Measurements from ENCODE around the gene GLB1L3. TPM values are rescaled to one million over a fixed set of nuclear protein-coding genes. Genes with fewer than 3 reads are reported as not detected.
"Not testable (repeated sequence)": the region's sequence is repeated elsewhere in the genome, so short reads cannot be mapped to it uniquely, and the experiment has no call there.

Gene GLB1L3
- polyA plus RNA-seq, 6 donors from 2014 or later, result not detected

GRCh38 chr11:134313821-134314607, 37.8 kb downstream of the GLB1L3 start:
- DNase-seq, result no peak
- Mint-ChIP-seq H3K4me1 (no peaks in the 10 kb centered on the region), H3K4me3 (no peak overlapping the region), H3K9me3 (peaks cover 0 to 26% (median 19%) of the 10 kb centered on the region in 7 donors), H3K36me3 (peaks cover 11 to 19% of the 10 kb centered on the region in 2 donors), H3K27ac (no peak overlapping the region), H3K27me3 (peaks cover 27 to 47% (median 34%) of the 10 kb centered on the region in 3 donors)
- no peak for ATAC-seq (ENCODE audit: low read depth in 2 of 2)

DNA sequence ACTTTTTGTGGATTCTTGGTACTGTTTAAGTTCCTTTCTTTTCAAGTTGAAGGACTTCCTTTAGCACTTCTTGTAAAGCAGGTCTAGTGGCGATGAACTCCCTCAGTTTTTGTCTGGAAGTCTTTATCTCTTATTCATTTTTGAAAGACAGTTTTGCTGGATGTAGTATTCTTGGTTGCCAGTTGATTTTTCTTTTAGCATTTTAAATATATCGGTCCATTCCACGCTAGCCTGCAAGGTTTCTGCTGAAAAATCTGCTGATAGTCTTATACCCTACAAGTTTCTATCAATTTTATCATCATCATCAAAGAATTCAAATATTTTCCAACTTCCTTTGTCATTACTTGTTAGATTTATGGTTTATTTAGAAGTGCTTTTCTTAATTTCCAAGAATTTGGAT, 40.9 kb downstream of the GLB1L3 start:
- Mint-ChIP-seq H3K9me3 (peaks cover 4 to 50% (median 33%) of the 10 kb centered on the region in 7 donors), H3K36me3 (peaks cover 26 to 28% of the 10 kb centered on the region in 2 donors)
- ATAC-seq (ENCODE audit: low read depth in 2 of 2), result no peak

GRCh38 chr11:134321373-134321772, 45.2 kb downstream of the GLB1L3 start:
- H3K4me3 Mint-ChIP-seq; H3K4me1 Mint-ChIP-seq; ATAC-seq (ENCODE audit: low read depth in 2 of 2); DNase-seq: not testable (repeated sequence)
- Mint-ChIP-seq H3K36me3 (peaks cover 24 to 26% of the 10 kb centered on the region in 2 donors), H3K27me3 (peaks cover 31 to 43% (median 32%) of the 10 kb centered on the region in 3 donors), H3K9me3 (peaks cover 4 to 55% (median 35%) of the 10 kb centered on the region in 7 donors), H3K27ac (peak overlapping the region in 1 of 6 donors; percentile 47)

More for the DNA sequence above, 40.9 kb downstream of the GLB1L3 start:
- Mint-ChIP-seq H3K4me1 (no peaks in the 10 kb centered on the region), H3K27ac (no peak overlapping the region), H3K27me3 (peaks cover 39 to 42% (median 41%) of the 10 kb centered on the region in 3 donors), H3K4me3 (no peak overlapping the region)
- DNase-seq, result no peak

DNA sequence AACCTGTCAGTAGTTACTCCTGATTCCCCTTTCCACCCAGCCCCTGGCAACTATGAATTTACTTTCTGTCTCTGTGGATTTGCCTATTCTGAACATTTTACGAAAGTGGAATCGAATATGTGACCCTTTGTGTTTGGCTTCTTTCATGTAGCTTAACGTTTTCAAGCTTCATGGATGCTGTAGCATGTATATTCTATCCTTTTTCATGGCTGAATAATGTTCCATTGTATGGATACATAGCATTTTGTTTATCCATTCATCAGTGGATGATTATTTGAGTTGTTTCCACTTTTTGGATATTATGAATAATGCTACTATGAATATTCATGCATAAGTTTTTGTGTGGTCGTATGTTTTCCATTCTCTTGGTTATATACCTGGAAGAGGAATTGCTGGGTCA, 46.4 kb downstream of the GLB1L3 start:
- Mint-ChIP-seq H3K4me1 (no peaks in the 10 kb centered on the region), H3K27ac (no peak overlapping the region), H3K27me3 (peaks cover 28 to 52% (median 44%) of the 10 kb centered on the region in 3 donors), H3K4me3 (no peak overlapping the region), H3K9me3 (peaks cover 4 to 44% (median 23%) of the 10 kb centered on the region in 7 donors), H3K36me3 (peaks cover 14 to 25% of the 10 kb centered on the region in 2 donors)
- DNase-seq (no peak), ATAC-seq (ENCODE audit: low read depth in 2 of 2) (no peak)

- H3K27me3 Mint-ChIP-seq, result peaks cover 40 to 55% (median 42%) of the 10 kb centered on the region in 3 donors
- DNase-seq (no peak), ATAC-seq (ENCODE audit: low read depth in 2 of 2) (no peak)
- H3K4me1 Mint-ChIP-seq, result peaks cover 4 to 18% (median 6%) of the 10 kb centered on the region in 3 donors
- no peak overlapping the region for H3K4me3 Mint-ChIP-seq
- no peaks in the 10 kb centered on the region for H3K36me3 Mint-ChIP-seq
- H3K9me3 Mint-ChIP-seq, result peaks cover 0 to 2% (median 0%) of the 10 kb centered on the region in 7 donors
- no peak overlapping the region for H3K27ac Mint-ChIP-seq
These were observed 52.3 kb downstream of the GLB1L3 start for GRCh38 chr11:134328433-134328832.

DNA sequence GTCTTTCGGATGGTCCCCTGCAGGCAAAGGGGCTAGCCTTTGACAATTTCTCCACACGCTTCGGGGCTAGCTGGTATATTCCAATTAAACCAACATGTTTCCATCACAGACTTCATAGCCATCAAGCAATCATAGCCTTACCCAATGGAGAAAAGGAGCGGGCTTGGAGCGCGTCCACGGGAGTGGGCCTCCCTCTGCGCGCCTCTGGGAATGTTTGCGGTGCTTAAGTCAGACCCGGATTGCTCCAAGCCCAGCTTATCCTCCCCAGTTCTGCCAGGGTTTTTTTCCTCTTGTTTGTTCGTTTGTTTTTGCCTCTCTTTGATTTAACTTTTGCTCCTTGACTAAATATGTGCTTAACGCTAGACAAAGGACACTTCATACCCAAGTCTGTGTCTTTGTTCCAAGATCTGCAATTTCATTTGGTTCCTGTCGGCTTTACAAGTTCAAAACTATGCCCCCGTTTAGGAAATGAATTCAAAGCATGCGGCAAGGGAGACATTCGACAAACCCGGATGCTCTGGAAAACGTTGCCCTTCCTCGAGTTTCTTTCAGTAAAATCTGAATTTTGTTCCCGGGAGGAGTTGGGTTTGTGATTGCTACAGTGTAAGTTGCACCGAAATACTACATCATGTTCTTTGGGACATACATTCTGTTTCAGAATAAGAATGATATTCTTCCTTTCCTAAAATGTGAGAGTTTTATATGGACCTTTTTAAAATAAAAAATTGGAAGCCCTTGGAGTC, 54.6 kb downstream of the GLB1L3 start:
- ATAC-seq (ENCODE audit: low read depth in 2 of 2) (no peak), DNase-seq (no peak)
- Mint-ChIP-seq H3K4me3 (peak overlapping the region; percentile 69 to 93 (median 86)), H3K4me1 (peaks cover 4 to 18% (median 6%) of the 10 kb centered on the region in 3 donors), H3K27me3 (peaks cover 47 to 73% (median 60%) of the 10 kb centered on the region in 3 donors), H3K9me3 (peaks cover 0 to 2% (median 0%) of the 10 kb centered on the region in 7 donors), H3K27ac (no peak overlapping the region), H3K36me3 (no peaks in the 10 kb centered on the region)

DNA sequence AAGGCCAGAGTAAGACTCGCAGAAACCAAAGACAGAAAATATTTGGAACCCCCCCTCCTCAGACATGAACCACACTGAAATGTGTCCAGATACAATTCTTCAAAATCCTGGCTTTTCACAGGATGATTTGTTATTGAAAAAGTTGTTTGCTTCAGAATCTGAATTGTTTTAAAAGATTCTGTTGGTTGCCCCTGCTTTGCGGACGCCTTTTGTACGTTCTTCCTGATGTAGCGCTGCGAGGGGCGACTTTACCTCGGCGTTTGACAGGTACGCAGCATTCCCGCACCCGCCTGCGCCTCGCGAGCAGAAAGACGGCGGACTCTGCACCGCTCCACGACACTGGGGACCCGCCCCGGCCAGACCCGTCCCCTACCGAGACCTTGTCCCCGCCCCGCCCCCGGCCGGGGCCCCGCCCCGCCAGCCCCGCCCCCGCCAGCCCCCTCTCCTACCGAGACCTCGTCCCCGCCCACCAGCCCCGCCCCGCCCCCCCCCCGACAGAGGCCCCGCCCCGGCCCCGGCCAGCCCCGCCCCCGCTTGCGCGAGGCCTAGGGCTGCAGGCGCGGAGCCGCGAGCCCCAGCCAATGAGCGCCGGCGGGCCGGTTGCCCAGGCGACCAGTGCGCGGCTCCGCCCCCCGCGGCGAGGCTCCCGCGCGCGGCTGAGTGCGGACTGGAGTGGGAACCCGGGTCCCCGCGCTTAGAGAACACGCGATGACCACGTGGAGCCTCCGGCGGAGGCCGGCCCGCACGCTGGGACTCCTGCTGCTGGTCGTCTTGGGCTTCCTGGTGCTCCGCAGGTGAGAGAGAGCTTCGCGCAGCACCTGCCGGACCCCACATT, 55.4 kb downstream of the GLB1L3 start, which contains the start of gene GLB1L2:
Gene GLB1L2 (plus strand): TSS at position 635 of the 835 bp plus-strand sequence. CDS start 74 bp downstream, at position 709.
- no peaks in the 10 kb centered on the region for H3K36me3 Mint-ChIP-seq
- DNase-seq (peak; percentile 65), ATAC-seq (ENCODE audit: low read depth in 2 of 2) (peak; percentile 91 to 93)
- H3K27me3 Mint-ChIP-seq, result peaks cover 43 to 77% (median 54%) of the 10 kb centered on the region in 3 donors
- peak within 1 kb of the TSS; percentile 77 to 93 (median 86) for H3K4me3 Mint-ChIP-seq
- H3K4me1 Mint-ChIP-seq, result peaks cover 4 to 18% (median 6%) of the 10 kb centered on the region in 3 donors
- H3K9me3 Mint-ChIP-seq, result peaks cover 0 to 2% (median 0%) of the 10 kb centered on the region in 7 donors
- peak within 1 kb of the TSS in 4 of 6 donors; percentile 21 to 53 (median 43) for H3K27ac Mint-ChIP-seq

DNA sequence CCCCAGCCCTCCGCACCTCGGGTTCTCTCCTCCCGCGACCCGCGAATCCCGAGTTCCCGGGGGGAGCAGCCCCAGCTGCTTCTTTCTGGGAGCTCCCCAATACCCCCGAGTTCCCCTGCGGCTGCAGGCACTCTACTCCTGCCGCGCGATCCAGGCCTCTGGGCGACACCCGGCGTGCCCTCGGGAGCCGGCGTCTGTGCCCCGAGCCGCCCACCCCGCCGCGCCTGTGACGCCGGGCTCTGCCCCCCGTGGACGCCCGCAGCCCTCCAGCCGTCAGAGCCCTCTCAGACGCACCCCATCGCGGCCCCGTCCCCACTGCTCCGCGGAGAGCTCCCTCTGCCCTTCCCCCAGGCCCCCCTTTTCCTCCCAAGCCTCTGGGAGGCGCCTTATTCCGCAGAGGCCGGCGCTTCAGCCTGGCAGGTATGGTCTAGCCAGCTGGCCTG, 56.0 kb downstream of the GLB1L3 start:
- ATAC-seq (ENCODE audit: low read depth in 2 of 2), result peak; percentile 27 to 29
- Mint-ChIP-seq H3K4me1 (peaks cover 4 to 18% (median 6%) of the 10 kb centered on the region in 3 donors), H3K27ac (peak overlapping the region in 2 of 6 donors; percentile 43), H3K27me3 (peaks cover 40 to 72% (median 48%) of the 10 kb centered on the region in 3 donors), H3K4me3 (peak overlapping the region; percentile 77 to 86 (median 80)), H3K36me3 (no peaks in the 10 kb centered on the region), H3K9me3 (peaks cover 0 to 2% (median 0%) of the 10 kb centered on the region in 7 donors)
- no peak for DNase-seq

DNA sequence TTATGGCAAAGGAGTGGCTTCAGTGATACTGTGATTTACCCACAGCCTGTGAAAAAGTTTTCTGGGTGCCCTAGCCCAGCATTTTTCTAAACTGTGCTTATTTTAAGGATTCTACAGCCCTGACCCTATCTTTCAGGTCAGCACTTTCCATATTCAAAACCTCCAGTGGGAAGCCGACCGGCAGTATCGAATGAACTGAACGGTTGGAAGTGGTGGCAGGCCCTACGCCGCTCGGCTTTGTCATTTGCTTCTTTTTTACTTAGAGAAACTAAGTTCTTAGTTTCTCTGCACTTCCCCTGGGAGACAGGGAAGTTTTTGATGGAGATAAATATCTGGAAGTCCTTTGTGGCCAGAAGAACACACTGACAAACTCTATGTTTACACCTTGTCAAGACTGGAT, 56.6 kb downstream of the GLB1L3 start:
- Mint-ChIP-seq H3K4me1 (peaks cover 4 to 18% (median 6%) of the 10 kb centered on the region in 3 donors), H3K36me3 (no peaks in the 10 kb centered on the region), H3K27ac (peak overlapping the region in 3 of 6 donors; percentile 21 to 43 (median 43)), H3K4me3 (peak overlapping the region; percentile 77 to 86 (median 80)), H3K27me3 (peaks cover 34 to 66% (median 42%) of the 10 kb centered on the region in 3 donors), H3K9me3 (peaks cover 0 to 1% (median 0%) of the 10 kb centered on the region in 7 donors)
- DNase-seq, result no peak
- ATAC-seq (ENCODE audit: low read depth in 2 of 2), result no peak

DNA sequence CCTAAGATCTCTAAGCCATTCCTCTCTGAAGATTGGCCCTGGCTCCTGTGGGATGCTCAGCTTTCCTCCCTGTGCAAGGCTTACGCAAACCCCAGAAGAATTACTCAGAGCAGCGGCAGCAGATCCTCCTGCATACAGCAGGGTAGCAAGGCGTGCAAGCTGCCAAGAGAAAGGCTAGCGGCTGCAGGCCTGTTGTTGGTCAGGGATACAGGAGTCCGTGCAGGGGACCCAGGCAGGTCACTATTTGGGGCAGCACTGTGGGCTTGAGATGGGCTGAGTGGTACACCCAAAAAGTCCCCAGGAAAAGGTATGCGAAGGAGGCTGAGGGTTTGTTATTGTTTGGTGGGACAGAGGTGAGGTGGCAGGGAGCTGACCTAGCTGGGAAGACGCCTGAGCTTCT, 57.1 kb downstream of the GLB1L3 start:
- no peaks in the 10 kb centered on the region for H3K36me3 Mint-ChIP-seq
- DNase-seq, result no peak
- H3K9me3 Mint-ChIP-seq, result no peaks in the 10 kb centered on the region
- peaks cover 4 to 18% (median 6%) of the 10 kb centered on the region in 3 donors for H3K4me1 Mint-ChIP-seq
- H3K4me3 Mint-ChIP-seq, result peak overlapping the region in 6 of 8 donors; percentile 44 to 86 (median 79)
- peaks cover 32 to 64% (median 40%) of the 10 kb centered on the region in 3 donors for H3K27me3 Mint-ChIP-seq
- ATAC-seq (ENCODE audit: low read depth in 2 of 2), result no peak
- peak overlapping the region in 1 of 6 donors; percentile 52 for H3K27ac Mint-ChIP-seq

- H3K36me3 Mint-ChIP-seq, result no peaks in the 10 kb centered on the region
- H3K27ac Mint-ChIP-seq, result no peak overlapping the region
- peaks cover 4 to 18% (median 6%) of the 10 kb centered on the region in 3 donors for H3K4me1 Mint-ChIP-seq
- H3K9me3 Mint-ChIP-seq, result no peaks in the 10 kb centered on the region
- DNase-seq (no peak), ATAC-seq (ENCODE audit: low read depth in 2 of 2) (no peak)
- peaks cover 29 to 59% (median 40%) of the 10 kb centered on the region in 3 donors for H3K27me3 Mint-ChIP-seq
- peak overlapping the region in 4 of 8 donors; percentile 4 to 79 (median 46) for H3K4me3 Mint-ChIP-seq
These were observed 57.8 kb downstream of the GLB1L3 start for GRCh38 chr11:134333946-134334345.

DNA sequence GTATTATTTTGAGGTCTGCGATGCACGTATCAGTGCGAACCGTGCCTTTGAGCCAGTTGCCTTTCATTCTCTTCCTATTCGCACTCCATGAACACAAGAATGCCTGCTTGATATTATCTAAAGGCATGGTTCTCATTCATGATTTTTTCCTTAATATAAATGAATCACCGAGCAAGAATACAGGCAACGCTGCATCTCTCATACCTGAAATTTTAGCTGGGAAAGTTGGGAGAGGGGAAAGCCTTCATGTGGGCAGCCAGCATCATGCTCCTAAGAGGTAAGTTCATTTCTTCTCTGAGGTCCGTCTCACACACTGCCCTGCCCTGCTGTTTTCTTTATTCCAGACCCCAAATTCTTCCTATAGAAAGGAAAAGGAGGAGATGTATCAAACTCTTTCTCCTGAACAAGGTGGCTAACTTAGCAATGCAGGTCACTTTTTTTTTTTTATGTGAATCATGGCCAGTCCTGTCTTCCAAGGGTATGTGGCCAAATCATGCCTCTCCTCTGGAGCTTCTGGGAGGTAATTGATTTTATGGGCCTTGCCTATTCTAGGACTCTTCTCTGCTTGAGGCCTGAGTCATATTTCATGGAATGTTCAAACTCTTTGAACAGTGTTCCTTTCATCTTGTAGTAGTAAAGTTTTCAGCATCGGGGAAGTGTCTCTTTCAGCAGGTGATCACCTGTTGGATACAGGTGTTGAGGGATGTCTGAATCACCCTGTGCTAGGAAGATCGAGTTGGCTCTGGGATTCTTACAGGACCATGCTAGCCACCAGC, 58.8 kb downstream of the GLB1L3 start:
- Mint-ChIP-seq H3K27ac (no peak overlapping the region), H3K9me3 (no peaks in the 10 kb centered on the region), H3K36me3 (no peaks in the 10 kb centered on the region), H3K4me1 (peaks cover 4 to 18% (median 6%) of the 10 kb centered on the region in 3 donors), H3K27me3 (peaks cover 29 to 54% (median 40%) of the 10 kb centered on the region in 3 donors), H3K4me3 (no peak overlapping the region)
- no peak for DNase-seq
- ATAC-seq (ENCODE audit: low read depth in 2 of 2), result no peak

Measured in naive B cell (primary cell).